Neuronal stem cell (in vitro differentiated cells): ENCODE data around the gene DOCK3.

Source experiments
- DNase-seq: peaks from one replicate; pipeline ENCODE4 v3.0.0-alpha.2; 2013; ENCODE audit warnings: low spot score
- H2AFZ ChIP-seq: one replicate; pipeline ENCODE4 v1.6.1; 2013; ENCODE audit warnings: mild to moderate bottlenecking, low read length, inconsistent platforms
- H2AK5ac ChIP-seq: 2 replicates; pipeline ENCODE4 v1.6.1; 2013; ENCODE audit warnings: low read depth, mild to moderate bottlenecking, inconsistent platforms, low read length, moderate library complexity, mixed read lengths
- H2BK120ac ChIP-seq: 2 replicates; pipeline ENCODE4 v1.6.1; 2013; ENCODE audit warnings: low read depth, mild to moderate bottlenecking, inconsistent platforms, low read length, moderate library complexity, mixed read lengths
- H2BK12ac ChIP-seq: one replicate; pipeline ENCODE4 v1.6.1; 2013; ENCODE audit warnings: low read length, inconsistent platforms
- H2BK15ac ChIP-seq: 2 replicates; pipeline ENCODE4 v1.6.1; 2013; ENCODE audit warnings: mild to moderate bottlenecking, low read length, inconsistent platforms, mixed read lengths
- H2BK5ac ChIP-seq: one replicate; pipeline ENCODE4 v1.6.1; 2013; ENCODE audit warnings: inconsistent platforms, mild to moderate bottlenecking, low read length, moderate library complexity
- H3K14ac ChIP-seq: one replicate; pipeline ENCODE4 v1.6.1; 2013; ENCODE audit warnings: low read length, inconsistent platforms
- H3K18ac ChIP-seq: 2 replicates; pipeline ENCODE4 v1.6.1; 2013; ENCODE audit warnings: low read length, inconsistent platforms
- H3K23ac ChIP-seq: 2 replicates; pipeline ENCODE4 v1.6.1; 2013; ENCODE audit warnings: low read depth, mild to moderate bottlenecking, mixed read lengths, low read length, inconsistent platforms; ENCODE audit not compliant: poor library complexity
- H3K27ac ChIP-seq: replicated peaks from 3 replicates; pipeline ENCODE4 v1.5.1; 2013; ENCODE audit warnings: low read length, inconsistent platforms
- H3K27me3 ChIP-seq, 3 experiments: 2 replicates each; pipeline ENCODE4 v1.6.1; 2013; ENCODE audit warnings: low read length in 3 of 3, mild to moderate bottlenecking in 2 of 3, inconsistent platforms in 1 of 3, low read depth in 1 of 3, mixed read lengths in 1 of 3, moderate library complexity in 1 of 3; ENCODE audit not compliant: control insufficient read depth in 3 of 3, insufficient read depth in 3 of 3
- H3K36me3 ChIP-seq, 2 donors: replicated peaks in 1 of 2; 2 replicates each; pipeline ENCODE4 v1.6.1; 2013; ENCODE audit warnings: low read length in 2 of 2; ENCODE audit not compliant: control insufficient read depth in 2 of 2, insufficient read depth in 2 of 2
- H3K4ac ChIP-seq: 2 replicates; pipeline ENCODE4 v1.6.1; 2013; ENCODE audit warnings: inconsistent platforms, mild to moderate bottlenecking, low read length, moderate library complexity
- H3K4me1 ChIP-seq, 2 donors: 1 replicate in 1 of 2; 2 replicates in 1 of 2; pipeline ENCODE4 v1.6.1; 2013; ENCODE audit warnings: low read length in 2 of 2, low read depth in 1 of 2; ENCODE audit not compliant: control insufficient read depth in 2 of 2, insufficient read depth in 1 of 2
- H3K4me2 ChIP-seq: one replicate; pipeline ENCODE4 v1.6.1; 2013; ENCODE audit warnings: mild to moderate bottlenecking, low read length, inconsistent platforms; ENCODE audit not compliant: insufficient read depth, poor library complexity, severe bottlenecking
- H3K4me3 ChIP-seq, 2 donors: 2 replicates each; pipeline ENCODE4 v1.5.1; 2013; ENCODE audit warnings: low read length in 2 of 2, mild to moderate bottlenecking in 2 of 2, inconsistent platforms in 1 of 2, moderate library complexity in 1 of 2
- H3K79me1 ChIP-seq: one replicate; pipeline ENCODE4 v1.6.1; 2013; ENCODE audit warnings: low read depth, mild to moderate bottlenecking, inconsistent platforms, low read length, moderate library complexity
- H3K9ac ChIP-seq: one replicate; pipeline ENCODE4 v1.6.1; 2013; ENCODE audit warnings: mild to moderate bottlenecking, low read depth, low read length, inconsistent platforms; ENCODE audit not compliant: poor library complexity
- H3K9me3 ChIP-seq, 2 donors: replicated peaks in 1 of 2; 2 replicates each; pipeline versions ENCODE3 to v1.6.1; 2013; ENCODE audit warnings: low read length in 2 of 2, mild to moderate bottlenecking in 2 of 2, inconsistent platforms in 1 of 2, low read depth in 1 of 2, mixed read lengths in 1 of 2, moderate library complexity in 1 of 2; ENCODE audit not compliant: control insufficient read depth in 2 of 2, insufficient read depth in 1 of 2
- H4K8ac ChIP-seq: one replicate; pipeline ENCODE4 v1.6.1; 2013; ENCODE audit warnings: low read depth, mild to moderate bottlenecking, inconsistent platforms, low read length, moderate library complexity
- H4K91ac ChIP-seq: one replicate; pipeline ENCODE4 v1.6.1; 2013; ENCODE audit warnings: low read length, low read depth, mild to moderate bottlenecking, inconsistent platforms; ENCODE audit not compliant: poor library complexity
- WGBS, 2 donors: extraction: QIAGEN DNeasy Blood & Tissue Kit; methylation state at CpG; one replicate each; pipeline ENCODE4 v1.1.7; 2013; ENCODE audit warnings: missing lambda C conversion rate in 2 of 2, mixed read lengths in 1 of 2; ENCODE audit not compliant: insufficient read length in 2 of 2, insufficient replicate concordance in 1 of 2; ENCODE audit errors: extremely low coverage in 2 of 2; 5-methylcytosine and 5-hydroxymethylcytosine counted together

Gene DOCK3

DNA sequence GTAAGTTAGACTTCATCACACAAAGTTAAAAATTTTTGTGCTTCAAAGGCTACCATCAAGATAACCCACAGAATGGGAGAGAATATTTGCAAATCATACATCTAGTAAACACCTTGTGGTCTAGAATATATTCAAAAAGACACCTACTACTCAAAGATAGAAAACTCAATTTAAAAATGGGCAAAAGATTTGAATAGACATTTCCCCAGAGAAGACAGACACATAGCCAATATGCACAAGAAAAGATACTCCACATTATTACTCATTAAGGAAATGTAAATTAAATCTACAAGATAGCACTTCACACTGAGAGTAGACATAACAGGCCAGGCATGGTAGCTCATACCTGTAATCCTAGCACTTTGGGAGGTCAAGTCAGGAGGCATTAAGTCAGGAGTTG, 622.6 kb downstream of the DOCK3 start:
- no peaks in the 10 kb centered on the region for H3K79me1 ChIP-seq
- H3K36me3 ChIP-seq, result no peaks in the 10 kb centered on the region
- H3K4me2 ChIP-seq, result no peak overlapping the region
- no peak overlapping the region for H3K9ac ChIP-seq
- no peaks in the 10 kb centered on the region for H3K9me3 ChIP-seq
- no peak overlapping the region for H2BK15ac ChIP-seq
- H3K4me1 ChIP-seq, result no peaks in the 10 kb centered on the region
- H2AFZ ChIP-seq, result no peak overlapping the region
- no peak overlapping the region for H3K4me3 ChIP-seq
- no peak overlapping the region for H4K91ac ChIP-seq
- no peak overlapping the region for H2BK12ac ChIP-seq
- H3K23ac ChIP-seq, result no peak overlapping the region
- H3K27ac ChIP-seq, result no peak overlapping the region
- no peaks in the 10 kb centered on the region for H3K27me3 ChIP-seq
- H3K18ac ChIP-seq, result no peak overlapping the region
- no peak overlapping the region for H4K8ac ChIP-seq
- no peak overlapping the region for H3K14ac ChIP-seq
- no peak for DNase-seq
- H2AK5ac ChIP-seq, result no peak overlapping the region
- no peak overlapping the region for H3K4ac ChIP-seq
- no peak overlapping the region for H2BK5ac ChIP-seq
- no peak overlapping the region for H2BK120ac ChIP-seq

DNA sequence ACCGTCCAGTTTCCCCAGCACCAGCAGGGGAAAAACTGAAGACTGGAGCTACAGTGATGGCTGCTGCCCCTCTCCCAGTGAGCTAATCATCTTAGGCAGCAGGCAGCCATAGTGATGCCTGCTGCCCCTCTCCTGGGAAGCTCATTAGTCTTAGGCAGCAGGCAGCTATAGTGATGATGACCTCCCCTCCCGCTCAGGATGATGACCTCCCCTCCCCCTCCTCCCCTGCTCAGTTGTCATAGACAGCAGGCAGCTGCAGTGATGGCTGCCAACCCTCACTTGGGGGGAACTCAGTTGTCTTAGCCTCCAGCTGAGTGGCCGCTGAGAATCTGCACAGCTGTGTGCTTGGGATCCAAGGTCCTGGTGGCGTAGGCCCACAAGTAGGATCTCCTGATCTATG, 629.5 kb downstream of the DOCK3 start:
- H3K4me3 ChIP-seq, result no peak overlapping the region
- peak overlapping the region; percentile 19 for H4K91ac ChIP-seq
- no peaks in the 10 kb centered on the region for H3K27me3 ChIP-seq
- H3K9ac ChIP-seq, result no peak overlapping the region
- H3K4ac ChIP-seq, result no peak overlapping the region
- no peak for DNase-seq
- no peaks in the 10 kb centered on the region for H3K79me1 ChIP-seq
- H4K8ac ChIP-seq, result no peak overlapping the region
- no peaks in the 10 kb centered on the region for H3K36me3 ChIP-seq
- H2AFZ ChIP-seq, result no peak overlapping the region
- H2BK5ac ChIP-seq, result peak overlapping the region; percentile 46
- H3K14ac ChIP-seq, result no peak overlapping the region
- no CpG with 5 or more reads among the region's 4 CpGs for WGBS, 2 donors
- H2BK15ac ChIP-seq, result no peak overlapping the region
- no peak overlapping the region for H2BK120ac ChIP-seq
- peak overlapping the region; percentile 72 for H3K18ac ChIP-seq
- H3K27ac ChIP-seq, result peak overlapping the region; percentile 63
- peak overlapping the region; percentile 24 for H2AK5ac ChIP-seq
- H3K9me3 ChIP-seq, result peaks cover 0 to 2% of the 10 kb centered on the region in 2 donors
- H3K23ac ChIP-seq, result no peak overlapping the region
- peaks cover 2 to 15% of the 10 kb centered on the region in 2 donors for H3K4me1 ChIP-seq
- no peak overlapping the region for H2BK12ac ChIP-seq
- no peak overlapping the region for H3K4me2 ChIP-seq

- Histone ChIP-seq H2BK120ac (no peak overlapping the region), H3K9me3 (peaks cover 0 to 2% of the 10 kb centered on the region in 2 donors), H3K4me2 (no peak overlapping the region), H4K91ac (no peak overlapping the region), H3K4me1 (peaks cover 2 to 15% of the 10 kb centered on the region in 2 donors), H3K4ac (no peak overlapping the region), H3K23ac (no peak overlapping the region), H3K4me3 (no peak overlapping the region), H3K9ac (no peak overlapping the region), H2BK12ac (no peak overlapping the region), H2AFZ (no peak overlapping the region), H3K27me3 (no peaks in the 10 kb centered on the region), H4K8ac (no peak overlapping the region), H3K14ac (no peak overlapping the region), H2BK5ac (no peak overlapping the region), H3K18ac (no peak overlapping the region), H3K36me3 (no peaks in the 10 kb centered on the region), H3K79me1 (no peaks in the 10 kb centered on the region), H2BK15ac (no peak overlapping the region), H2AK5ac (no peak overlapping the region), H3K27ac (no peak overlapping the region)
- WGBS, 2 donors, result no CpG with 5 or more reads among the region's 1 CpG
- no peak for DNase-seq
These were observed 631.4 kb downstream of the DOCK3 start for GRCh38 chr3:51306093-51306492.

DNA sequence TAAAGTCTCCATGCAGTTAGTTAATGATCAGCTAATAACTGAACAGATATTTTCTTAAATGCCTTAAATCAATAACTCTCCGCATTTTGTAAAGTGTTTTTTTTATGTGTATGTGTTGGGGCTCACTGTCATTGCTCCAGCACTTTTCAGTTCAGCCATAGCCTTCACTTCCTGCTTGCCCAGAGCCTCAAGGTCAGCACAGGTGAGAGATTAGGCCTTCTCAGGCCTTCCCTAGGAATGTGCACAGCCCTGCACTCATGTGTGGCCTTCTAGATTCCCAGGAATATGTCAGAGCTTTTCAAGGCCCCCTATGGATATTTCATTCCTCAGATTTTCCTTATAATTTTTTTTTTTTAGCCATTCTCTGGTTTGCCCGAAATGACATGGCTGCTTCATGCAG, 632.7 kb downstream of the DOCK3 start:
- no peak overlapping the region for H3K23ac ChIP-seq
- no peak overlapping the region for H3K4ac ChIP-seq
- no peaks in the 10 kb centered on the region for H3K79me1 ChIP-seq
- H3K27ac ChIP-seq, result peak overlapping the region; percentile 82
- no peaks in the 10 kb centered on the region for H3K27me3 ChIP-seq
- H2BK15ac ChIP-seq, result no peak overlapping the region
- H4K91ac ChIP-seq, result no peak overlapping the region
- H3K14ac ChIP-seq, result no peak overlapping the region
- no peak overlapping the region for H4K8ac ChIP-seq
- no peak for DNase-seq
- no peak overlapping the region for H2BK12ac ChIP-seq
- no peak overlapping the region for H3K4me2 ChIP-seq
- peaks cover 2 to 15% of the 10 kb centered on the region in 2 donors for H3K4me1 ChIP-seq
- no peak overlapping the region for H2BK120ac ChIP-seq
- no peaks in the 10 kb centered on the region for H3K36me3 ChIP-seq
- no CpG with 5 or more reads among the region's 2 CpGs for WGBS, 2 donors
- H3K9ac ChIP-seq, result no peak overlapping the region
- H3K9me3 ChIP-seq, result peaks cover 0 to 2% of the 10 kb centered on the region in 2 donors
- H2AK5ac ChIP-seq, result no peak overlapping the region
- no peak overlapping the region for H3K4me3 ChIP-seq
- H2BK5ac ChIP-seq, result no peak overlapping the region
- no peak overlapping the region for H2AFZ ChIP-seq
- peak overlapping the region; percentile 59 for H3K18ac ChIP-seq
